ENCODE measurements around the gene FSD1. TPM values are rescaled to one million over a fixed set of nuclear protein-coding genes. Genes with fewer than 3 reads are reported as not detected.
"Not testable (repeated sequence)": the region's sequence is repeated elsewhere in the genome, so short reads cannot be mapped to it uniquely, and the experiment has no call there.

The FSD1 gene
- total RNA-seq, 2 donors from 2014 or later = 17.1 to 22.8 TPM

DNA sequence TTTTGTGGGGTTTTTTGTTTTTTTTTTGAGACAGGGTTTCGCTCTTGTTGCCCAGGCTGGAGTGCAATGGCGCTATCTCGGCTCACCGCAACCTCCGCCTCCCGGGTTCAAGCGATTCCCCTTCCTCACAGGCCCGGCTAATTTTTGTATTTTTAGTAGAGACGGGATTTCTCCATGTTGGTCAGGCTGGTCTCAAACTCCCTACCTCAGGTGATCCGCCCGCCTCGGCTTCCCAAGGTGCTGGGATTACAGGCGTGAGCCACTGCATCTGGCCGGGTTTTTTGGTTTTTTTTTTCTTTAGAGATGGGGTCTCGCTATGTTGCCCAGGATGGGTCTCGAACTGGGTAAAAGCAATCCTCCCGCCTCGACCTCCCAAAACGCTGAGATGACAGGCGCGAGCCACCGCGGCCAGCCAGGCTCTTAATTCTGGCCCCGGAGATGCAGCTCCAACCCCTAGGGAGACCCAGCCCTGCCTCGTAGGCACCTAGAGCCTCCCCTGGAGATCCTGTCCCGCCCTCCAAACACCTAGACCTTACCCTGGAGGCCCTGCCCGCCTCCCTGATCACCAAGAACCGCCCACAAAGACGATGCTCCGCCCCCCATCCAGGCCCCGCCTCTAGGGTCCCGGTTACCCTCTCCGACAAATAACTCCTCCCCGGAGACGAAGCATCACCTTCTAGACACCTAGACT lies 24.7 kb downstream of the FSD1 start:
- H3K36me3 Mint-ChIP-seq (ENCODE audit: insufficient read depth in 2 of 2); H3K27me3 Mint-ChIP-seq (ENCODE audit: low read depth); ATAC-seq (replicated peaks in 1 of 2); H3K9me3 Mint-ChIP-seq: not testable (repeated sequence)
- DNase-seq = peak; percentile 49 to 65
- Mint-ChIP-seq H3K4me3 (peak overlapping the region; percentile 86 to 91), H3K4me1 (ENCODE audit: low read depth) (peaks cover 29% of the 10 kb centered on the region), H3K27ac (peak overlapping the region; percentile 55)

DNA sequence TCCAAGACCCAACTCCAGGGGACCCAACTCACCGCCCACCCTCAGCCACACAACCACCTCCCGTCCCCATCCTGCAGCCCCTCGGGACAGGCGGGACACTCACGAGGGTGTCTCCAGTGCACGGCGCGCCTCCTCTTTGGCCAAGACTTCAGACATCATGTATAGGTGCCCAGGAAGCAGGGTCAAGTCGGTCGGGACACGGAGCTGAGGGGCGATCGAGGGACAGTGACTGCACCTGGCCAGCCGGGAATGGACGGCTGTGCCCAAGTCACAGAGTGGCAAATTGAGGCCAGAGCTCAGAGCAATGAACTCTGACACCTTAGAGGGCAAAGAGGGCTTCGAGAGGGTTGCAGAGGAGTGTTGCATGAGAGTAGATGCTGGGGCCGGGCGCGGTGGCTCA lies 25.5 kb downstream of the FSD1 start:
- no peak for ATAC-seq (replicated peaks in 1 of 2)
- H3K4me3 Mint-ChIP-seq = peak overlapping the region in 1 of 2 donors; percentile 34
- no peak for DNase-seq
- H3K27ac Mint-ChIP-seq = no peak overlapping the region
- peaks cover 29% of the 10 kb centered on the region for H3K4me1 Mint-ChIP-seq (ENCODE audit: low read depth)
- H3K9me3 Mint-ChIP-seq = peaks cover 5% of the 10 kb centered on the region in 2 donors
- peaks cover 6 to 9% of the 10 kb centered on the region in 2 donors for H3K36me3 Mint-ChIP-seq (ENCODE audit: insufficient read depth in 2 of 2)
- peaks cover 5% of the 10 kb centered on the region for H3K27me3 Mint-ChIP-seq (ENCODE audit: low read depth)

DNA sequence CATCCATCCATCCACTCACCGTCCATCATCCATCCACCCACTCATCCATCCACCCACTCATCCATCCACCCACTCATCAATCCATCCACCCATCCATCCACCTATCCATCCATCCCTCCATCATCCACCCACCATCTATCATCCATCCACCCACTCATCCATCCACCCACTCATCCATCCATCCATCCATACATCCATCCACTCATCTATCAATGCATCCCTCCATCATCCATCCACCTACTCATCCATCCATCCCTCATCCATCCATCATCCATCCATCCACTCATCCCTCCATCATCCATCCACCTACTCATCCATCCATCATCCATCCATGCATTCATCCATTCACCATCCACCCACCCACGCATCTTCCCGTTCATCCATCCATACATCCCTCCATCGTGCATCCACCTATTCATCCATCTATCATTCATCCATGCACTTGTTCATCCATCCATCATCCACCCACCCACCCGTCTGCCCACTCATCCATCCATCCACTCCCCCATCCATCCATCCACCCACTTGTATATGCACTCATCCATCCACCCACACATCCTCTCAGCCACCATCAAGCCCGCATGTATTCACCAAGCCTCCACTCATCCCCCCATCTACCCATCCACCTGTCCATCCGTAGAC lies 30.7 kb downstream of the FSD1 start:
- no peak overlapping the region for H3K27ac Mint-ChIP-seq
- peaks cover 8 to 11% of the 10 kb centered on the region in 2 donors for H3K9me3 Mint-ChIP-seq
- H3K4me1 Mint-ChIP-seq (ENCODE audit: low read depth) = peaks cover 24% of the 10 kb centered on the region
- peaks cover 8 to 15% of the 10 kb centered on the region in 2 donors for H3K36me3 Mint-ChIP-seq (ENCODE audit: insufficient read depth in 2 of 2)
- ATAC-seq (replicated peaks in 1 of 2) (no peak), DNase-seq (no peak)
- H3K27me3 Mint-ChIP-seq (ENCODE audit: low read depth) = no peaks in the 10 kb centered on the region
- H3K4me3 Mint-ChIP-seq = no peak overlapping the region

DNA sequence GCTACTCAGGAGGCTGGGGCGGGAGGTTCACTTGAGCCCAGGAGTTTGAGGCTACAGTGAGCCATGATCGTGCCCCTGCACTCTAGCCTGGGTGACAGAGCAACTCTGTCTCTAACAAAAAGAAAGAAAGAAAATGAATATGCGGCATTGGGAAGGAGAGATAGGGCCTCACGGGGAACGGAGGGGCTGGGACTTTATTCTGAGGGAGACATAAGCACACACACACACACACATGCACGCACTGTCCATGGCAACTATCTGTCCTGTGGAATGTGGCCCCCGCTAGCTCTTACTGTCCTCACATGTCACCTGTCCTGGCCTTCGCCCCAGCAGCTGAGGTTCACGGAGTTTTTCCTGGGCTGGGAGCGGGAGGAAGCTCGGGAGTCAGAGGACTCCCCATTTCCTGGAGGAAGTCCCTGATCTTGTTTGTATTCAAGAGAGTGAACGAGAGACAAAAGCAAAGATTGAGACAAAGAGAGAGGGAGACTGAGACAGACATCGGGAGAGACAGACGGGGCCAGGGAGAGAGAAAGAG lies 33.6 kb downstream of the FSD1 start:
- Mint-ChIP-seq H3K4me3 (peak overlapping the region; percentile 82 to 92), H3K27ac (peak overlapping the region; percentile 78), H3K27me3 (ENCODE audit: low read depth) (no peaks in the 10 kb centered on the region), H3K9me3 (peaks cover 8 to 11% of the 10 kb centered on the region in 2 donors), H3K4me1 (ENCODE audit: low read depth) (peaks cover 32% of the 10 kb centered on the region), H3K36me3 (ENCODE audit: insufficient read depth in 2 of 2) (peaks cover 8 to 15% of the 10 kb centered on the region in 2 donors)
- ATAC-seq (replicated peaks in 1 of 2) (no peak), DNase-seq (no peak)

DNA sequence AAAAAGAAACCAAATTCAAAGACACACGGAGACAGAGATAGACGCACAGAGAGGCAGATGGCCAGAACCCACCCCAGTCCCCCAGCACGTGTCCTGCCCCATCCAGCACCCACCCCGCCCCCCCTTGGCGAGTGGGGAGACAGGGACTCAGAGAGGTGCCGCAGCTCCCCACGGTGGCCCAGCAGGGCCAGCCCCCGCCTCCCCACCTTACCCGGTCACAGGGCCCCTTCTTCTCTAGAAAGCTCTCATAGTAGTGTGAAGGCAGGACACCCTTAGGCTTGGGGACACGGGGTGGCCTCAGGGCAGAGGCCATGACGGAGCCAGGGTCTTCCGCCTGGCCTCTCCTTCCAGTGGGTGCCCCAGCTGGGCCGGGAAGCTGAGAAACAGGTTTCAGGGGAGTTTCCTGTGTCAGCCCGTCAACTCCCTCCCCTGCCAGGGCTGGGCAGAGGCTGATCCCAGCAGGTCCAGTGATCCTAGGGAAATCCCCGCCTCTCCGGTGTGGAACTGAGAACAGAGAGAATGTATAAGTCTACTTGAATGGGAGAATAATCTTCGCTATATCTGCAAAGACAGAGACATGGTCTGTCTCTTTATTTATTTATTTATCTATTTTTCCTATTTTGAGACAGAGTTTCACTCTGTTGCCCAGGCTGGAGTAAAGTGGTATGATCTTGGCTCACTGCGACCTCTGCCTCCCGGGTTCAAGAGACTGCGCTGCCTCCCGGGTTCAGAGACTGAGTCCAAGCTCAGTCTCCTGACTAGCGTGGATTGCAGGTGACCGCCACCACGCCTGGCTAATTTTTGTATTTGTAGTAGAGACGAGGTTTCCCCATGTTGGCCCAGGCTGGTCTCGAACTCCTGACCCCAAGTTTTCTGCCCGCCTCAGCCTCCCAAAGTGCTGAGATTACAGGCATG lies 34.3 kb downstream of the FSD1 start, which contains the start of gene STAP2:
Gene STAP2, minus strand, starts transcription at position 387 of the 915 bp plus-strand sequence. Its CDS starts 74 bp downstream, at position 313.
- DNase-seq (peak; percentile 29 to 32), ATAC-seq (replicated peaks in 1 of 2) (no peak)
- peak within 1 kb of the TSS; percentile 82 to 92 for H3K4me3 Mint-ChIP-seq
- H3K4me1 Mint-ChIP-seq (ENCODE audit: low read depth) = peaks cover 32% of the 10 kb centered on the region
- H3K36me3 Mint-ChIP-seq (ENCODE audit: insufficient read depth in 2 of 2) = peaks cover 8 to 15% of the 10 kb centered on the region in 2 donors
- H3K27ac Mint-ChIP-seq = peak within 1 kb of the TSS; percentile 83
- peaks cover 8 to 11% of the 10 kb centered on the region in 2 donors for H3K9me3 Mint-ChIP-seq
- no peaks in the 10 kb centered on the region for H3K27me3 Mint-ChIP-seq (ENCODE audit: low read depth)

DNA sequence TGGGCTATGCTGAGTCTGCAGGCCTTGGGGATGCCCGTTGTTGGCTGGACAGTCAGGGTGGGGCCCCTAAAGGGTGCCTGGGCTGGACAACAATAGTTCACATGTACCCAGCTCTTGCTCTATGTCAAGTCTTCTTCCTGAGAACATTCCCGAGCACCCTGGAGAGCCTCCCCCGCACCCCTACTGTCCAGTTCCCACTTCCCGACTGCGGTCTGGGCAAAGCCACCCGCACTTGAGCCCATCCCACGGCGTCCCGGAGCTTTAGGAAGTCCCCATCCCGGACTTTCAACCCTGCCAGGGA lies 37.9 kb downstream of the FSD1 start:
- no peaks in the 10 kb centered on the region for H3K36me3 Mint-ChIP-seq (ENCODE audit: insufficient read depth in 2 of 2)
- no peak for ATAC-seq (replicated peaks in 1 of 2)

DNA sequence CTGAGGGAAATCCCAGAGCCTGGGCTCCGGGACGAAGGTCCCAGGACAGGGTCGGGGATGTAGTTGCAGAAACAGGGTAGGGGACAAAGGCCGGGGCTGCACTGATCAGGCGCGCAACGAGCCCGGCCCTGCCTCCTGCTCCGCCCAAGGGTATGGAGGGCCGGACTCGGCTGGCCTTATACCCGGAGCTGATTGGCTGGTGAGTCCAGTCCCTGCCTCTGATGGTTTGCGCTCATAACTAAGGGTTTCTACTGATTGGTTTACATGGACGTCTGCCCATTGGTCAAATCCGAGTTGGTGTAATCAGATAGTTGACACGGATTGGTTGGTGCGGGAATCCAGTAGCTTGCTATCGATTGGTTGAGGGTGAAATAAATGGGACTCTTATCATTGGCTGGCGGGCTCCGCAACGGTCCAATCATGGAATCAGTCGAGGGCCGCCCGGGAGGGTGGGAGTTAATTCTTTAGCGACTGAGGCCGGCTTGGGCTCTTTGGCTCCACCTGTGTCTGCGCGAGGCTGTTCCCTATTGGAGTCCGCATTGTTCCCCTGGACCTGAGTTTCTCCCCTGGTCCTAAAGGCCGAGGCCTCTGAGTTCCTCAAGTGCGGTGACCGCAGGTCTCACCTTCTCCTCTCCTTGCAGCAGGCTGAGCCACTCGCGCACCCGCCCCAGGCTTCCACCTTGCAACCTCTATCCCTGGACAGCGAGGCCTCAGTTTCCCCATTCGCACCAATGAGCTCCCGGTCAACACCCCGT lies 38.4 kb downstream of the FSD1 start:
- peaks cover 30% of the 10 kb centered on the region for H3K4me1 Mint-ChIP-seq (ENCODE audit: low read depth)

More for the DNA sequence above, 37.9 kb downstream of the FSD1 start:
- Mint-ChIP-seq H3K4me3 (peak overlapping the region; percentile 92 to 95), H3K27ac (no peak overlapping the region), H3K27me3 (ENCODE audit: low read depth) (no peaks in the 10 kb centered on the region), H3K9me3 (no peaks in the 10 kb centered on the region), H3K4me1 (ENCODE audit: low read depth) (peaks cover 32% of the 10 kb centered on the region)
- DNase-seq = no peak

DNA sequence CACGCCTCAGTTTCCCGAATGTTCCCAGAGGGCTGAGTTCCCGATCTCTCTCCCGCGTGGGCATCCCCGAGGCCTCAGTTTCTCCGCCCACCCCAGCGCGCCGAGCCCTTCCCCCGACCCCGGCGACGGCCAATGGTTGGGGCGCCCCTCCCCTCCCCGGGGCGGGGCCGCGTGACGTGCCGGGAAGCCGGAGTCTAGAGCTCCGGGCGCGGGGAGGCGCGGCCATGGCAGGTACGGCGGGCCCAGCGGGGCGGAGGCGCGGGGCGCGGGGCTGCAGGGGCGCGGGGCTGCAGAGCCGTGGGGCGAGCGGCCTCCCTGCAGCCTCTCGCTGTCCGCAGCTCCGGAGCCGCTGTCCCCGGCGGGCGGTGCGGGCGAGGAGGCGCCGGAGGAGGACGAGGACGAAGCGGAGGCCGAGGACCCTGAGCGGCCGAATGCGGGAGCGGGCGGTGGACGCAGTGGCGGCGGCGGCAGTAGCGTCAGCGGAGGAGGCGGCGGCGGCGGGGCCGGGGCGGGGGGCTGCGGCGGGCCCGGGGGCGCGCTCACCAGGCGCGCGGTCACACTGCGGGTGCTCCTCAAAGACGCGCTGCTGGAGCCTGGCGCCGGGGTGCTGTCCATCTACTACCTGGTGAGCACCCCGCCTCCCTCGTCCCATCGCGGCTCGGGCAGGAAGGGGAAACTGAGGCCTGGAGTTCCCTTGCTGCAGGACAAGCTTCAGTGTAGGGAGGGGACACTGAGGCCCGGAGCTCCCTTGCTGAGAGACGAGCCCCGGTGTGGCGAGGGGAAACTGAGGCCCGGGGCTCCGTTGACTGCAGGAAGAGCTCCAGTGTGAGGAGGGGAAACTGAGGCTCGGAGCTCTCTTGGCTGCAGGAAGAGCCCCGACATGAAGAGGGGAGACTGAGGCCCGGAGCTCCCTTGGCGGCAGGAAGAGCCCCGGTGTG lies 39.2 kb downstream of the FSD1 start, which contains the start of gene MPND:
Gene MPND, plus strand, starts transcription at position 193 of the 938 bp plus-strand sequence. Its CDS starts 32 bp downstream, at position 225.
- Mint-ChIP-seq H3K4me3 (peak within 1 kb of the TSS; percentile 92 to 95), H3K4me1 (ENCODE audit: low read depth) (peaks cover 21% of the 10 kb centered on the region), H3K36me3 (ENCODE audit: insufficient read depth in 2 of 2) (peaks cover 0 to 2% of the 10 kb centered on the region in 2 donors), H3K9me3 (no peaks in the 10 kb centered on the region), H3K27ac (peak within 1 kb of the TSS; percentile 75), H3K27me3 (ENCODE audit: low read depth) (no peaks in the 10 kb centered on the region)
- peak; percentile 79 for ATAC-seq (replicated peaks in 1 of 2)
- DNase-seq = peak; percentile 97 to 99

More for the DNA sequence above, 38.4 kb downstream of the FSD1 start:
- H3K9me3 Mint-ChIP-seq = no peaks in the 10 kb centered on the region
- no peaks in the 10 kb centered on the region for H3K27me3 Mint-ChIP-seq (ENCODE audit: low read depth)
- H3K36me3 Mint-ChIP-seq (ENCODE audit: insufficient read depth in 2 of 2) = no peaks in the 10 kb centered on the region
- H3K4me3 Mint-ChIP-seq = peak overlapping the region; percentile 92 to 95
- H3K27ac Mint-ChIP-seq = peak overlapping the region; percentile 75
- DNase-seq (peak; percentile 92 to 95), ATAC-seq (replicated peaks in 1 of 2) (peak; percentile 88 to 90)

DNA sequence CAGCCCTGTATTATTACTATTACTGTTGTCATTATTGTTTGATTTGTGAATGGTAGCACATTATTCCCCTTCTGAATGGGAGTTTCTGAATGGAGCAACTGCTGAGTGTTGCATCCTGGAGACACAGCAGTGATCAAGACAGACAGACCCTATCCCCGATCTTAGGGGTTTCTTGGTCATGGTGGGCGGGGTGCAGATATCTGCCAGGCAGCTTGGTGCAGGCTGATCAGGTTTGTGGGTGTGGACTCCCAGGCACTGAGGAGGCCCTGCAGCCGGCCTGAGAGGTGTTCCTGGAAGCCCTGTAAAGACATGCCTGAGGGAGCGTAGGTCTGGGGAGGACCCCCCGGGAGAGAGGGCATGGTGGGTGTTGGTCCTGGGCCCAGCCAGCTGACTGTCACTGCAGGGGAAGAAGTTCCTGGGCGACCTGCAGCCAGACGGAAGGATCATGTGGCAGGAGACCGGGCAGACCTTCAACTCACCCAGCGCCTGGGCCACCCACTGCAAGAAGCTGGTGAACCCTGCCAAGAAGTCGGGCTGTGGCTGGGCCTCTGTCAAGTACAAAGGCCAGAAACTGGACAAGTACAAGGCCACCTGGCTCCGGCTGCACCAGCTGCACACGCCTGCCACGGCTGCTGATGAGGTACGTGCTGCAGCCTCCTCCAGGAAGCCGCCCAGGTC lies 41.1 kb downstream of the FSD1 start:
- Mint-ChIP-seq H3K4me1 (ENCODE audit: low read depth) (peaks cover 13% of the 10 kb centered on the region), H3K27ac (peak overlapping the region; percentile 25), H3K9me3 (no peaks in the 10 kb centered on the region), H3K27me3 (ENCODE audit: low read depth) (no peaks in the 10 kb centered on the region), H3K4me3 (peak overlapping the region in 1 of 2 donors; percentile 52), H3K36me3 (ENCODE audit: insufficient read depth in 2 of 2) (peaks cover 0 to 2% of the 10 kb centered on the region in 2 donors)
- DNase-seq (no peak), ATAC-seq (replicated peaks in 1 of 2) (no peak)

DNA sequence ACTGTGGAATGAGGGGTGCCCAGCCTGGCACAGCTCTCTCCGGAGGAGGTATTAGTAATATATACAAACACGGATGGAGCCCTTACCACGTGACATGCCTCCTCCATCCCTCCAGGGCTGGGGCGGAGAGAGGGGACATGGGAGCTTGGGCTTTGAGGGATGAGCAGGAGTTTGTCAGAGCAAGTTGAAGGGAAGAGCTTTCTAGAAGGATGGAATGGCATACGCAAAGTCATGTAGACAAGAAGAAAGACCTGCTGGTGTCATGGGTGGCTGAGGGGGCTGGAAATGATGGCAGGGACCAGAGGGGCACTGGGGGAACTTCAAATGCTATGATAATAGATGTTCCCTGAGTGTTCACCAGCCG lies 41.6 kb downstream of the FSD1 start:
- DNase-seq (no peak), ATAC-seq (replicated peaks in 1 of 2) (no peak)
- H3K36me3 Mint-ChIP-seq (ENCODE audit: insufficient read depth in 2 of 2) = peaks cover 0 to 2% of the 10 kb centered on the region in 2 donors
- no peak overlapping the region for H3K4me3 Mint-ChIP-seq
- no peaks in the 10 kb centered on the region for H3K9me3 Mint-ChIP-seq
- peaks cover 13% of the 10 kb centered on the region for H3K4me1 Mint-ChIP-seq (ENCODE audit: low read depth)
- no peak overlapping the region for H3K27ac Mint-ChIP-seq
- H3K27me3 Mint-ChIP-seq (ENCODE audit: low read depth) = no peaks in the 10 kb centered on the region

DNA sequence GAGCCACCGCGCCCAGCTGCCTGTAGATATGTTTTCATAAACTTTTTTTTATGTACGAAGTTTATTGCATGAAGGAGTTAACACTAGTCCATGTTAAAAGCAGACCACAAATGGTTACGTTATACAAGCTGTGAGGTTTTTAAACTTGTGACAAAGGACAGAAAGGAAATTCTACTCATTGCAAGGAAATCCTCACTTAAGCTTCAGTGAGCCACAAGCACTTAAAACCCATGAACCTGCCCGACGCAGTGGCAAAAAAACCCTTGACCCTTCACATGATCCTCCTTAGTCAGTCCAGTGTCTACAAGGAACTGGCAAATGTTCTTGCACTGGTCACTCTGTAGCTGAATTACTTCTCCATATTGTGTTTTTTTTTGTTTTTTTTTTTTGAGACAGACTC lies 43.1 kb downstream of the FSD1 start:
- Mint-ChIP-seq H3K4me3 (no peak overlapping the region), H3K27ac (no peak overlapping the region), H3K9me3 (no peaks in the 10 kb centered on the region), H3K36me3 (ENCODE audit: insufficient read depth in 2 of 2) (peaks cover 0 to 2% of the 10 kb centered on the region in 2 donors), H3K27me3 (ENCODE audit: low read depth) (no peaks in the 10 kb centered on the region), H3K4me1 (ENCODE audit: low read depth) (peaks cover 5% of the 10 kb centered on the region)
- no peak for DNase-seq
- no peak for ATAC-seq (replicated peaks in 1 of 2)
